ENCODE results near the gene FBL.

- TF ChIP-seq, protein P1, sequence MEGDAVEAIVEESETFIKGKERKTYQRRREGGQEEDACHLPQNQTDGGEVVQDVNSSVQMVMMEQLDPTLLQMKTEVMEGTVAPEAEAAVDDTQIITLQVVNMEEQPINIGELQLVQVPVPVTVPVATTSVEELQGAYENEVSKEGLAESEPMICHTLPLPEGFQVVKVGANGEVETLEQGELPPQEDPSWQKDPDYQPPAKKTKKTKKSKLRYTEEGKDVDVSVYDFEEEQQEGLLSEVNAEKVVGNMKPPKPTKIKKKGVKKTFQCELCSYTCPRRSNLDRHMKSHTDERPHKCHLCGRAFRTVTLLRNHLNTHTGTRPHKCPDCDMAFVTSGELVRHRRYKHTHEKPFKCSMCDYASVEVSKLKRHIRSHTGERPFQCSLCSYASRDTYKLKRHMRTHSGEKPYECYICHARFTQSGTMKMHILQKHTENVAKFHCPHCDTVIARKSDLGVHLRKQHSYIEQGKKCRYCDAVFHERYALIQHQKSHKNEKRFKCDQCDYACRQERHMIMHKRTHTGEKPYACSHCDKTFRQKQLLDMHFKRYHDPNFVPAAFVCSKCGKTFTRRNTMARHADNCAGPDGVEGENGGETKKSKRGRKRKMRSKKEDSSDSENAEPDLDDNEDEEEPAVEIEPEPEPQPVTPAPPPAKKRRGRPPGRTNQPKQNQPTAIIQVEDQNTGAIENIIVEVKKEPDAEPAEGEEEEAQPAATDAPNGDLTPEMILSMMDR (IDR thresholded peaks at IDR 0.05) = no peak
- TF ChIP-seq REST (IDR thresholded peaks at IDR 0.05; ENCODE audit: insufficient read depth in 1 of 2, low read depth in 2 of 2, low read length in 1 of 2) (no peak), TCF7L2 (IDR thresholded peaks at IDR 0.05; ENCODE audit: low read depth, low read length) (no peak), POLR2AphosphoS5 (IDR thresholded peaks at IDR 0.05; ENCODE audit: low read depth, low read length) (no peak)
These were observed 31.6 kb downstream of the FBL start for GRCh38 chr19:39814595-39814994.

All from Panc1 (cell line).